Erythroblast (primary cell): ENCODE results near the gene TNN.

Source experiments
- GATA1 ChIP-seq: IDR thresholded peaks from 2 replicates; pipeline ENCODE4 v1.6.1; 2011; ENCODE audit warnings: low read depth, mild to moderate bottlenecking, control low read depth, low read length, moderate library complexity
- POLR2A ChIP-seq: IDR thresholded peaks from 2 replicates; pipeline ENCODE4 v1.6.1; 2011; ENCODE audit warnings: mild to moderate bottlenecking, low read length

GRCh38 chr1:175127565-175127964, 59.9 kb downstream of the TNN start:
- no peak for TF ChIP-seq POLR2A
- no peak for TF ChIP-seq GATA1
